T-helper 1 cell treated with Interleukin-12 subunit alpha and Interleukin-12 subunit beta and Interleukin-4 antibody, amounts not matched to agents 30 μg/mL and 1 μg/mL, for 36 hours (primary cell): ENCODE results near the gene RBFOX2.
"Not testable (repeated sequence)": the region's sequence is repeated elsewhere in the genome, so short reads cannot be mapped to it uniquely, and the experiment has no call there.

Experiments
- H3K27ac Mint-ChIP-seq: one replicate; pipeline ENCODE4 v1.8.0; 2021; ENCODE audit warnings: mild to moderate bottlenecking, mixed read lengths
- H3K27me3 Mint-ChIP-seq: one replicate; pipeline ENCODE4 v1.8.0; 2021; ENCODE audit warnings: low read depth, mixed read lengths
- H3K36me3 Mint-ChIP-seq: one replicate; pipeline ENCODE4 v1.8.0; 2021; ENCODE audit warnings: low read depth, mixed read lengths
- H3K4me1 Mint-ChIP-seq: one replicate; pipeline ENCODE4 v1.8.0; 2021; ENCODE audit warnings: low read depth, mixed read lengths
- H3K4me3 Mint-ChIP-seq: one replicate; pipeline ENCODE4 v1.8.0; 2021; ENCODE audit warnings: mild to moderate bottlenecking, moderate library complexity, mixed read lengths
- H3K9me3 Mint-ChIP-seq: one replicate; pipeline ENCODE4 v1.8.0; 2021; ENCODE audit warnings: mixed read lengths

RBFOX2 gene, protein sequence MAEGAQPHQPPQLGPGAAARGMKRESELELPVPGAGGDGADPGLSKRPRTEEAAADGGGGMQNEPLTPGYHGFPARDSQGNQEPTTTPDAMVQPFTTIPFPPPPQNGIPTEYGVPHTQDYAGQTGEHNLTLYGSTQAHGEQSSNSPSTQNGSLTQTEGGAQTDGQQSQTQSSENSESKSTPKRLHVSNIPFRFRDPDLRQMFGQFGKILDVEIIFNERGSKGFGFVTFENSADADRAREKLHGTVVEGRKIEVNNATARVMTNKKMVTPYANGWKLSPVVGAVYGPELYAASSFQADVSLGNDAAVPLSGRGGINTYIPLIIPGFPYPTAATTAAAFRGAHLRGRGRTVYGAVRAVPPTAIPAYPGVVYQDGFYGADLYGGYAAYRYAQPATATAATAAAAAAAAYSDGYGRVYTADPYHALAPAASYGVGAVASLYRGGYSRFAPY

DNA sequence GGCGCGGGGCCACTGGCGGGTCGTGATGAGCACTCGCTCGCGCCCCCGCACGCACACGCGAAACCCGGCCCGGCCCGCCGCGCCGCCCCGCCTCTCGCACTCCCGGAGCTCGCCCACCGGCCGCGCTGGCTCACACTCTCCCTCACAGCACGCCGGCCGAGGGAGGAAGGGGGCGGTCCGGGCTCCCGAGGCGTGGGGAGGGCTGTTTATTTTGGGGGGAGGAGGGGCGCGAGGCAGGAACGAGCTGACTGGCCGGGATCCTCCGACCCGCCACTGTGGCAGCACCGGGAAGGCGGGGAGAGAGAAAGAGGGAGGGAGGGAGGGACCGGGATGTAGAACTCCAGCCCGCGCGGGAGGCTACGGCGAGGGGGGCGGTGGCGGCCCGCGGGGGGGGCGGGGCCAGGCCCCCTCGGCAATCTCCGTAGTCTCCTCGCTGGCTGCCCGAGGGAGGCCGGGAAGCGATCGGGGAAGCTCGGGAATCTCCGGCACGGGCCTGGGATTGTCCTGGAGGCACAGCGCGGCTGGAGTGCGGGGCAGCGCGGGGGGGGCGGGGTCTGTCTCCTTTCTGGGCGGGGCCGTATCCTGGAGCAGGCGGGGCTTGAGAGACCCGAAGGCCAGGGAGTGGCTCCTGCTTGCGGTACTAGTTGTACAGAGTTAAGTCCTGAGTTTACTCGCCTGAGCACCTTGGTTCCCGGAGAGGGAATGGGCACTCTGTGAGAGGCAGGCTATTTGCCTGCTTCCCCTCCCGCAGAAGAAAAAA, at the start of gene RBFOX2:
TSS of gene RBFOX2 (minus strand) at position 179 of the 760 bp plus-strand sequence. CDS start 399 bp downstream, outside the sequence.
- H3K9me3 Mint-ChIP-seq: no peaks in the 10 kb centered on the region
- H3K27ac Mint-ChIP-seq: peak within 1 kb of the TSS; percentile 38
- peaks cover 13% of the 10 kb centered on the region for H3K4me1 Mint-ChIP-seq
- H3K36me3 Mint-ChIP-seq: no peaks in the 10 kb centered on the region
- H3K4me3 Mint-ChIP-seq: peak within 1 kb of the TSS; percentile 85
- H3K27me3 Mint-ChIP-seq: peaks cover 52% of the 10 kb centered on the region

DNA sequence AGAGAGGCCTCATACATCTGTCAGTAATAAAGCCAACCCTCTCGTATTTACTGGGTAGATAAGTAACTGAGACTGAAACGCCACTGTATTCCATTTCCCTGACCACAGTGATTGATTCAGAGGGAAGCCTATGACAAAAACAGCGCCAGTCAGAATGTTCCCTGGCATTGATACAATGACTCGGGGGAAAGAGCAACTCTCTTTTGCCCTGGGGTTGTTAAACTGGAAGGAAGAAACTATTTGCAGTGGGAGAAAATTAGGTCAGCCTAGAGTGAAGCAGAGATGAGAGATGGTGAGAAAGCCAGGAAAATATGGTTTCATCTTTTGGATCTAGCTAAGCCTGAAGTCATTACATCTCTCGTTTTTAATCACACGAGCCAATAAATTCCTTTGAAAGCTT, 48.6 kb upstream of the RBFOX2 start:
- H3K4me3 Mint-ChIP-seq: no peak overlapping the region
- H3K4me1 Mint-ChIP-seq: peaks cover 2% of the 10 kb centered on the region
- H3K27me3 Mint-ChIP-seq: peaks cover 4% of the 10 kb centered on the region
- no peak overlapping the region for H3K27ac Mint-ChIP-seq
- H3K9me3 Mint-ChIP-seq: no peaks in the 10 kb centered on the region
- H3K36me3 Mint-ChIP-seq: no peaks in the 10 kb centered on the region

DNA sequence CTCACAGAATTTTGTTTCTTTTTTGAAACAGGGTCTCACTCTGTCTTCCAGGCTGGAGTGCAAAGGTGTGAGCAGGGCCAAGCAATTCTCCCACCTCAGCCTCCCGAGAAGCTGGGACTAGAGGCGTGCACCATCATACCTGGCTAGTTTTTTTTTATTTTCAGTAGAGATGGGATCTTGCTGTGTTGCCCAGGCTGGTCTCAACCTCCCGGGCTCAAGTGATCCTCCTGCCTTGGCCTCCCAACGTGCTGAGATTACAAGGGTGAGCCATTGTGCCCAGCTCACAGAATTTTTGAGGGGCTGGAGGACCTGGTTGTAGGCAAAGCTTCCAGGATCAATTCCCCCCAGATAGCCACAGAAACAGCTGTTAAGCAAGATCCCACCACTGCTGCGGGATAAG, 47.1 kb upstream of the RBFOX2 start:
- peaks cover 4% of the 10 kb centered on the region for H3K27me3 Mint-ChIP-seq
- H3K27ac Mint-ChIP-seq: no peak overlapping the region
- no peaks in the 10 kb centered on the region for H3K36me3 Mint-ChIP-seq
- H3K4me3 Mint-ChIP-seq: no peak overlapping the region
- H3K4me1 Mint-ChIP-seq: peaks cover 2% of the 10 kb centered on the region
- H3K9me3 Mint-ChIP-seq: no peaks in the 10 kb centered on the region

DNA sequence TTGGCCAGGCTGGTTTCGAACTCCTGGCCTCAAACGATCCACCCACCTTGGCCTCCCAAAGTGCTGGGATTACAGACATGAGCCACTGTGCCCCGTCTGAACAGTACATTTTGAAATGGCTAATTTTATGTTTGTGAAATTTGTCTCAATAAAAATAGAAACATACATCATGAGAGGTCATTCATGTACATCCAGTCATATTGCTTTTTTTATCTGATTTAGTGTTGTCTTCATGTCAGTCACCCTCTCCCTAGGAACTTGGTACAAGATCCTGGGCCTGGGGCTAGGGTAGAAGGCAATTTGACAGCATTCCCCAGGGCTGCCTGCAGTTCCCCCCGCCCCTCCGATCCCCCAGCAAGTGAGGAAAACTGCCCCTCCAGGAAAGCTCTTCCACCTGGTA, 46.6 kb upstream of the RBFOX2 start:
- no peak overlapping the region for H3K4me3 Mint-ChIP-seq
- H3K36me3 Mint-ChIP-seq: no peaks in the 10 kb centered on the region
- H3K27ac Mint-ChIP-seq: no peak overlapping the region
- H3K9me3 Mint-ChIP-seq: no peaks in the 10 kb centered on the region
- H3K27me3 Mint-ChIP-seq: peaks cover 4% of the 10 kb centered on the region
- peaks cover 2% of the 10 kb centered on the region for H3K4me1 Mint-ChIP-seq

DNA sequence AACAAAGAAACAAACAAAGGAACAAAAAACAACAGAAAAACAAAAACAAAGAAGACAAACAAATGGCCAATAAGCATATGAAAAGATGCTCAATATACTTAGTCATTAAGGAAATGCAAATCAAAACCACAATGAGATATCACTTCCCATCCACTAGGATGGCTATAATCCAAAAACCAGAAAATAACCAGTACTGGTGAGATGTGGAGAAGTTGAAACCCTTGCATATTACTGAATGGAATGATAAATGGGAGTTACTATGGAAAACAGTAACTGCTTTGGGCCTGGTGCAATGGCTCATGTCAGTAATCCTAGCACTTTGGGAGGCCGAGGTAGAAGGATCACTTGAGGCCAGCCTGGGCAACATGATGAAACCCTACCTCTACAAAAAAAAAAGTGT, 44.9 kb upstream of the RBFOX2 start:
- Mint-ChIP-seq H3K36me3 (no peaks in the 10 kb centered on the region), H3K27ac (no peak overlapping the region), H3K27me3 (peaks cover 4% of the 10 kb centered on the region), H3K9me3 (no peaks in the 10 kb centered on the region), H3K4me1 (peaks cover 2% of the 10 kb centered on the region), H3K4me3 (no peak overlapping the region)

DNA sequence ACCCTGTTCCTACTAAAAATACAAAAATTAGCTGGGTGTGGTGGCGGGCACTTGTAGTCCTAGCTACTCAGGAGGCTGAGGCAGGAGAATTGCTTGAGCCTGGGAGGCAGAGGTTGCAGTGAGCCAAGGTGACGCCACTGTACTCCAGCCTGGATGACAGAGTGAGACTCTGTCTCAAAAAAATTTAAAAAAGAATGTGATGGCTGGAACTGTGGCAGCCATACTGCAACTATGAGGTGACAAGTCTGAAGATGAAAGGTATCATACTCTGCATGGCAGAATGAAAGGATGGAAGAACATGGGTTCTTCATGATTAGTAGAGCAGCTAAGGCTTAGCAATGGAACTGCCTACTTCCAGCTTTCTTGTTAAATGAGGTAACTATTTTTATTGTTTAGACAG, 42.0 kb upstream of the RBFOX2 start:
- H3K36me3 Mint-ChIP-seq, H3K27me3 Mint-ChIP-seq: not testable (repeated sequence)

DNA sequence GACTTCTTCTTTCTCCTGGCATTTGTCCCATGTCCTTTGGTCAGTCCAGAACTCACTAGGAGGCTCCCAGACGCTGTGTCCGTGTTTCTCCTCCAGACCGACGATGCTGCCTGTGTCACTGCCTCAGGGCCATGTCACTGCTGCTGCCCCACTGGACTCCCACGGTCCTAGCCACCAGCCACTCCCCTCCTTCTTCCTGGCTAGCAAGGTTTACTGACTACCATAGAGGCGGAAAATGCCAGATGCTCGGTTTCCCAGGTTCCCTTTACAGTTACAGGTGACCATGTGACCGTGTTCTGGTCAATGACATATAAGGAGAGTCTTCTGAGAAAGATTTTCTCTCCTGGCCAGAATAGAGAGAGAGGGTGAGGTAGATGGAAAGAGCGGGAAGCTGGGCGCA, 40.7 kb upstream of the RBFOX2 start:
- Mint-ChIP-seq H3K27ac (no peak overlapping the region), H3K36me3 (no peaks in the 10 kb centered on the region), H3K27me3 (peaks cover 4% of the 10 kb centered on the region), H3K9me3 (no peaks in the 10 kb centered on the region), H3K4me3 (no peak overlapping the region), H3K4me1 (peaks cover 11% of the 10 kb centered on the region)

More for the DNA sequence above, 42.0 kb upstream of the RBFOX2 start:
- not testable (repeated sequence) for H3K4me1 Mint-ChIP-seq, H3K4me3 Mint-ChIP-seq, H3K27ac Mint-ChIP-seq, H3K9me3 Mint-ChIP-seq

DNA sequence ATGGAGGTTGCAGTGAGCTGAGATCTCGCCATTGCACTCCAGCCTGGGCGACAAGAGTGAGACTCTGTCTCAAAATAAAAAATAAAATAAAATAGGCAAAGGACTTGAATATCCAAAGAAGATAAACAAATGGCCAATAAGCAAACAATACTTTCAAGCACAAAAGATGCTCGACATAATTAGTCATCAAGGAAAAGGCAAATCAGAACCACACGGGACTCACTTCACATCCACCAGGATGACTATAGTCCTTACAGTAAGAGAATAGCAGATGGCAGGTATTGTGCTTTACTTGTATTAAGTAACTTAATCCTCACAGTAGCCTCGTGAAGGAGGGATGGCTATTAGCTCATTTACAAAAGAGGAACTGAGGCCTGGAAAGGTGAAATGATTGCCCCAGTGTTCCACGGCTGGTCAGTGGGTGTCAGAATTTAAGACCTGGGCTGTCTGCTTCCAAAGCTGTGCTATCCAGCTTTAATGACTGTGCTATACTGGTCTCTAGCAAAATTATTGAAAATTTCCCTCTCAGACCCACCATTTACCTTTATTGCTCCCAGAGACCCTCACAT, 40.2 kb upstream of the RBFOX2 start:
- no peak overlapping the region for H3K27ac Mint-ChIP-seq
- peaks cover 7% of the 10 kb centered on the region for H3K27me3 Mint-ChIP-seq
- peaks cover 11% of the 10 kb centered on the region for H3K4me1 Mint-ChIP-seq
- H3K9me3 Mint-ChIP-seq: no peaks in the 10 kb centered on the region
- no peak overlapping the region for H3K4me3 Mint-ChIP-seq
- no peaks in the 10 kb centered on the region for H3K36me3 Mint-ChIP-seq

DNA sequence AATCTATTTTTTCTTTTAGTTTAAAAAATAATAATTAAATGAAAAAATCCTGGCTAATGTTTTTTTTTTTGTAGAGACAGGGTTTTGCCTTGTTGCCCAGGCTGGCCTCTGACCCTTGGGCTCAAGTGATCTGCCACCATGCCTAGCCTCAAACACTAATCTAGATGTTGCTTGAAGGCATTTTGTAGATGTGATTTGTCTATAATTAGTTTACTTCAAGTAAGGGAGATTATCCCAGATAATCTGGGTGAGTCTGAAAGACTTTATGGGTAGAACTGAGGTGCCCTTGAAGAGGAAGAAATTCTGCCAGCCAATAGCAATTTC, 38.6 kb upstream of the RBFOX2 start:
- no peaks in the 10 kb centered on the region for H3K36me3 Mint-ChIP-seq
- peaks cover 9% of the 10 kb centered on the region for H3K27me3 Mint-ChIP-seq
- H3K27ac Mint-ChIP-seq: no peak overlapping the region
- H3K4me1 Mint-ChIP-seq: peaks cover 8% of the 10 kb centered on the region
- no peaks in the 10 kb centered on the region for H3K9me3 Mint-ChIP-seq
- no peak overlapping the region for H3K4me3 Mint-ChIP-seq

DNA sequence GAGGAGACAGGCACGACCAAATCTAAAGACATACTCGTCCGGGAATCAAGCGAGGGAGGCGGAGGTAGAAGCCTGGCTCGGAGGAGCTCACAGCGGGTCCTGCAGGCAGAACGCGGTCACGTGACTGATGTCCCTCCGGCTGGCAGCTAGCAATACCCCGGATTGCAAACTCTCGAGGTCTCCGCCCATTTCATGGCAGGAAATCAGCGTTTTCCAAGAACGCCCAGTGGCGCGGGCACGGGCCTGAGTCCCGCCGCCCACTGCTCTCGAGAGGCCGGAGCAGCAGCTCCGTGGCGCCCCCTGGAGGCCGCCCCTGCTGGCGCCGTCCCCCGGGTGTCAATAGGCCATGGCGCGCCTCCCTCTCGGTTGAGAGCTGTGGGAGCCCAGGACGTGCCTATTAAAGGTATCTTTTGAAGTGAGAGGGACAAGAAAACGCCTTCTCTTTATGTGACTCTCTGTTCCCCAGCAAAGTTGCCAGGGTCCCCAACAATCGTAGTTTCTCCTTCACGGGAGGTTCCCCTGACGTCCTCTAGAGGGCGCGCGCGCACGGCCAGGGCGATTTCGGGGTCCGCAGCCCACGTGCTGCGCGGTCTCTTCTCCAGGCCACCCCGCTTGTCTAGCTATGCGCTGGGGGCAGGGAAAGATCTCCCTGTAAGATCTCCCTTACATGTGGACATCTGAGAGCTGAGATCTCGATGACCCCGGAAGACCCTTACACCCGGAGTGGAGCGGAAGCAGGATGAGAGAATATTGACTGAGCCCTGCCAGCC, 37.3 kb upstream of the RBFOX2 start:
- H3K4me1 Mint-ChIP-seq: peaks cover 8% of the 10 kb centered on the region
- peak overlapping the region; percentile 73 for H3K27ac Mint-ChIP-seq
- H3K36me3 Mint-ChIP-seq: no peaks in the 10 kb centered on the region
- peak overlapping the region; percentile 84 for H3K4me3 Mint-ChIP-seq
- no peaks in the 10 kb centered on the region for H3K9me3 Mint-ChIP-seq
- peaks cover 9% of the 10 kb centered on the region for H3K27me3 Mint-ChIP-seq

DNA sequence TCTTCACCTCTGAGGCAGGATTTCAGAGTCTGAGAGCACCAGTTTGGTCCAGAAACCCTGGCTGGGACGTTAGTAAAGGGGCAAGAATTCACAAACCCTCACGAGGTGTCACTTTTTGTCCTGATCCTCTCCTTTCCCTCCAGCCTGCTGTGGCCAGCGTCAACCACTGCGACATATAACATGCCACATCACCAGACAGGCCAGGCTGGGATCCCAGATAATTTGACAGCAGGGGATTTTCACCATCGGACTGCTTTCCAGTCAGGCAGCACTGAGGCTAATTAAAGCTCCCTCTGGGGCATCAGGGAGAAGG, 36.8 kb upstream of the RBFOX2 start:
- H3K9me3 Mint-ChIP-seq: no peaks in the 10 kb centered on the region

DNA sequence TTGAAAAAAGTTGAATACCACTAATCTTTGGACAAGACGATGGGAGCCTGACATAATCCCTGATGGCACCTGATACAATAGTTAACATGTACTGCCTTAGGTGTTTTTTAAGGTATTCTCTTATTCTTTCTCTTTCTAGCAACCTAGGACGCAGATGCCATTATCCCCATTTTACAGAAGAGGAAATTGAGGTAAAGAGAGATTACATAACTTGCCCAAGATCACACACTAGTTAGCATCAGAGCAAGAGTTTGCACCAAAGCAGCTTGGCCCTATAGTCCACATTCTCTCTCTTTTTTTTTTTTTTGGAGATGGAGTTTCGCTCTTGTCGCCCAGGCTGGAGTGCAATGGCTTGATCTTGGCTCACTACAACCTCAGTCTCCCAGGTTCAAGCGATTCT, 35.7 kb upstream of the RBFOX2 start:
- H3K27ac Mint-ChIP-seq: no peak overlapping the region
- no peaks in the 10 kb centered on the region for H3K9me3 Mint-ChIP-seq
- peaks cover 9% of the 10 kb centered on the region for H3K27me3 Mint-ChIP-seq
- peaks cover 8% of the 10 kb centered on the region for H3K4me1 Mint-ChIP-seq
- no peak overlapping the region for H3K4me3 Mint-ChIP-seq
- H3K36me3 Mint-ChIP-seq: no peaks in the 10 kb centered on the region

More for the DNA sequence above, 36.8 kb upstream of the RBFOX2 start:
- no peaks in the 10 kb centered on the region for H3K36me3 Mint-ChIP-seq
- peaks cover 9% of the 10 kb centered on the region for H3K27me3 Mint-ChIP-seq
- peak overlapping the region; percentile 18 for H3K27ac Mint-ChIP-seq
- H3K4me3 Mint-ChIP-seq: peak overlapping the region; percentile 84
- peaks cover 8% of the 10 kb centered on the region for H3K4me1 Mint-ChIP-seq

DNA sequence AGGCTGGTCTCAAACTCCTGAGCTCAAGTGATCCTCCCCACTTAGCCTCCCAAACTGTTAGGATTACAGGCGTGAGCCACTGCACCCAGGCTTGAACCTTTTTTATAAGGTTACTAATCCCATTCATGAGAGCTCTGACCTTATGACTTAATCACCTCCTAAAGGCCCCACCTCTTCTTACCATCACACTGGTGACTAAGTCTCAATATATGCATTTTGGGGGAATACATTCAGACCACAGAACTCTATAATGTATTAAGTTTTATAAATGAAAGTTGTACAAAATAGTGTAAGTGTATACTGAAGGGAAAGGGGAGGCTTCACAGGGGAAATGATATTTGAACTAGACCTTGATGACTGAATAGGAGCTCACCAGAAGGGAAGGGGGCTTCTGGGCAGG, 28.4 kb upstream of the RBFOX2 start:
- Mint-ChIP-seq H3K27me3 (peaks cover 16% of the 10 kb centered on the region), H3K36me3 (no peaks in the 10 kb centered on the region), H3K27ac (no peak overlapping the region), H3K9me3 (no peaks in the 10 kb centered on the region), H3K4me1 (peaks cover 4% of the 10 kb centered on the region), H3K4me3 (no peak overlapping the region)
